AG10803 (cell line): ENCODE results near the gene TREML2.
A peak's percentile ranks its signal among the peaks of the same experiment; 100 is the strongest.
"Not testable (repeated sequence)": the region's sequence is repeated elsewhere in the genome, so short reads cannot be mapped to it uniquely, and the experiment has no call there.

Experiments used
- DNase-seq: peaks from one replicate; pipeline ENCODE4 v3.0.0; 2010; ENCODE audit warnings: low read depth
- H3K4me3 ChIP-seq: 2 replicates; pipeline ENCODE4 v1.5.1; 2011; ENCODE audit warnings: mild to moderate bottlenecking, low read length, control low read depth
- TF ChIP-seq, protein P1 (sequence below): conservative IDR thresholded peaks from 2 replicates; pipeline ENCODE4 v1.5.1; 2011; ENCODE audit warnings: mild to moderate bottlenecking, low read length, control low read depth, inconsistent platforms

The TREML2 gene

DNA sequence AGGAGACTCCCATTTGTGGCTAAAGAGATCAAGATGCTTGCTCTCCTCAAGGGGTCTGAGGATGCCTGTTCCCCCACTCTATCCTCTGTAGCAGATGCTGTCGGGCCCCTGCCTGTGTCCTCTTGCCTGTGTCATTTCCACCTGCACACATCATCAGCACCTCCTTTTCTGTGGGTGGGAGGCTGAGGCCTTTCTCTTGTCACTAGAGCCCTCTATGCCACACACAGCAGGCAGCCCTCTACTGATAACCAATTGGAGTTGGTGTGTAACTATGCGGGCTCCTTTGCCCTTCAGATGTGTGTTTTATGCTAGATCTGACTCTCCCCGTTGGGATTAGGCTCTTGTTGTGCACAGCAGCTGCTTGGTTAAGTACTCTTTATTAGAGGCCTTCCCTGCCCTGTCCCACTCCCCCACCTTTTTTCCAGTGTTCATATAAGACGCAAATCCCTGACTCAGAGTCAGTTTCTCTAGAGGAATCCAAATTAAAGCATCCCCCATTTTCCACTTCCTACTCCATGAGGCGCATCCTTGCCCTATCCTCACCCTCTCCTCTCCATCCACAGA is 7.7 kb downstream of the TREML2 start:
- TF ChIP-seq, protein P1, sequence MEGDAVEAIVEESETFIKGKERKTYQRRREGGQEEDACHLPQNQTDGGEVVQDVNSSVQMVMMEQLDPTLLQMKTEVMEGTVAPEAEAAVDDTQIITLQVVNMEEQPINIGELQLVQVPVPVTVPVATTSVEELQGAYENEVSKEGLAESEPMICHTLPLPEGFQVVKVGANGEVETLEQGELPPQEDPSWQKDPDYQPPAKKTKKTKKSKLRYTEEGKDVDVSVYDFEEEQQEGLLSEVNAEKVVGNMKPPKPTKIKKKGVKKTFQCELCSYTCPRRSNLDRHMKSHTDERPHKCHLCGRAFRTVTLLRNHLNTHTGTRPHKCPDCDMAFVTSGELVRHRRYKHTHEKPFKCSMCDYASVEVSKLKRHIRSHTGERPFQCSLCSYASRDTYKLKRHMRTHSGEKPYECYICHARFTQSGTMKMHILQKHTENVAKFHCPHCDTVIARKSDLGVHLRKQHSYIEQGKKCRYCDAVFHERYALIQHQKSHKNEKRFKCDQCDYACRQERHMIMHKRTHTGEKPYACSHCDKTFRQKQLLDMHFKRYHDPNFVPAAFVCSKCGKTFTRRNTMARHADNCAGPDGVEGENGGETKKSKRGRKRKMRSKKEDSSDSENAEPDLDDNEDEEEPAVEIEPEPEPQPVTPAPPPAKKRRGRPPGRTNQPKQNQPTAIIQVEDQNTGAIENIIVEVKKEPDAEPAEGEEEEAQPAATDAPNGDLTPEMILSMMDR, result no peak
- H3K4me3 ChIP-seq, result no peak overlapping the region
- no peak for DNase-seq

GRCh38 chr6:41191569-41191968 is 9.4 kb downstream of the TREML2 start:
- DNase-seq, result no peak
- TF ChIP-seq, protein P1, result peak; percentile 28
- no peak overlapping the region for H3K4me3 ChIP-seq

DNA sequence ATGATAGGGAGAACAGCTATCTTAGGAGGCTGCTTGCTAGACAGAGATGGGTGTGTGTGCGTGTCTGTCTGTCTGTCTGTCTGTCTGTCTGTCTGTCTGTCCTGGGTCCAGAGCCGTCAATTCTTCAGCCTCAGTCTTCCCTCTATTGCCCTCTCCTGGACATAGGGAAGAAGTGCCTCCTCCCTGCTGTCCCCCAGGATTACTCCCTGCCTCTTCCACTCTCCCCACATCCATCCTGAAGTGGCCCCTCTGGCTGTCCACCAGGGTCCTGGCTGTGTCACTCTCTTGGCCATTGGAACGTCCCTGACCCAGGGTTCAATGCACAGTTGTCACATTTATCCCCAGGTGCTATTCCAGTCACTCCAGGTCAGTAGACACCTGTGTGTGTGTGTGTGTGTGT is 10.2 kb downstream of the TREML2 start:
- DNase-seq, result no peak
- TF ChIP-seq, protein P1, result no peak
- H3K4me3 ChIP-seq, result no peak overlapping the region

GRCh38 chr6:41189967-41190366 is 11.0 kb downstream of the TREML2 start:
- no peak for DNase-seq
- TF ChIP-seq, protein P1, result no peak
- H3K4me3 ChIP-seq, result no peak overlapping the region

DNA sequence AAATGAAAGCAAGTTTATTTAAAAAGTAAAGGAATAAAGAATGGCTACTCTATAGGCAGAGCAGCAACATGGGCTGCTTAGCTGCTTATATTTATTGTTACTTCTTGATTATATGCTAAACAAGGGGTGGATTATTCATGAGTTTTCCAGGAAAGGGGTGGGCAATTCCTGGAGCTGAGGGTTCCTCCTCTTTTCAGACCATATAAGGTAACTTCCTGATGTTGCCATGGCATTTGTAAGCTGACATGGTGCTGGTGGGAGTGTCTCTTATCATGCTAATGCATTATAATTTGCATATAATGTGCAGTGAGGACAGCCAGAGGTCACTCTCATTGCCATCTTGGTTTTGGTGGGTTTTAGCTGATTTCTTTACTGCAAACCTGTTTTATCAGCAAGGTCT is 11.9 kb downstream of the TREML2 start:
- not testable (repeated sequence) for DNase-seq, H3K4me3 ChIP-seq

DNA sequence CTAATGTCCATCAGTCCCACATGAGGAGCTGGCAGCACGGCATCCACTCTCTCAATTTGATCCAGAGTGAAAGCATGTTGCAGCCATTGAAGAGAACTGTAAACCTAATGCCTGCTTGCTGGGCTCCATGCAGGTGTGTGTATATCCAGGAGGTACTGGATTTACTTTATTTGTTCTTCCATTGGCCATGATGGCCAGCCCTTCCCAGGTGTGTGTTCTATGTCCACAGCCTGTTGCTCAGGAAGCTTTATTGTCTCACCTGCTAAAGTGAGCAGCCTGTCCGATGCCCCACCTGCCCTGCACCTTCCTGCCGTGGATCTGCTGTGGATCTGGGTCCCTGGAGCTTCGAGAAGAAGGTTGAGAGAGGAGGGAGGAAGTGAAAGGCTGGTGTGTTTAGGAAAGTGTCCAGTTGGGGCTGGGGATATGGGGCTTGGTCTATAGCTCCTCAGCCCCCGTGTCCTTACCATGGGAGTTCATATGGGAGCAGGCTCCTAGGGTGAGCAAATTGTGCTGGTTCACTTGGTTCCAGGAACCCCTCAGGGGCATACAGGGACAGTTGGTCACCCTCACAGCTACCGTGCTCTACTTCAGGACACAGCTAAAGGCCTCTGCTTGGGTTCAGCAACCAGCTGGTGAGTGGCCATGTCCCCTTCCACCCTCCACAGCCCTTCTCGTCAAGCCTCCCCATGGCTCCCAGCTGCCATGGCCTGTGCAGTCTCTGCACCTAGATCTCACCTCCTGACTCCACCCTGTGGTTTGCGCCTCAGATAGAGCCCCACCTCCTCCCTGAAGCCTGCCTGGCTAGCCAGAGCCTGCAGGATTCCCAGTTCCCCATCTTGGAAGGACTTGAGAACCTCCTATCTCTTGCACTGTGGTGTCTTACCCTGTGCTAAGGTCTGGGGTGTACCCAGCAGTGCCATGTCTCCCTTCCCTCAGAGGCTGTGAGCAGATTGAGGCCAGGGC is 12.7 kb downstream of the TREML2 start:
- TF ChIP-seq, protein P1, result no peak
- no peak for DNase-seq
- H3K4me3 ChIP-seq, result no peak overlapping the region

DNA sequence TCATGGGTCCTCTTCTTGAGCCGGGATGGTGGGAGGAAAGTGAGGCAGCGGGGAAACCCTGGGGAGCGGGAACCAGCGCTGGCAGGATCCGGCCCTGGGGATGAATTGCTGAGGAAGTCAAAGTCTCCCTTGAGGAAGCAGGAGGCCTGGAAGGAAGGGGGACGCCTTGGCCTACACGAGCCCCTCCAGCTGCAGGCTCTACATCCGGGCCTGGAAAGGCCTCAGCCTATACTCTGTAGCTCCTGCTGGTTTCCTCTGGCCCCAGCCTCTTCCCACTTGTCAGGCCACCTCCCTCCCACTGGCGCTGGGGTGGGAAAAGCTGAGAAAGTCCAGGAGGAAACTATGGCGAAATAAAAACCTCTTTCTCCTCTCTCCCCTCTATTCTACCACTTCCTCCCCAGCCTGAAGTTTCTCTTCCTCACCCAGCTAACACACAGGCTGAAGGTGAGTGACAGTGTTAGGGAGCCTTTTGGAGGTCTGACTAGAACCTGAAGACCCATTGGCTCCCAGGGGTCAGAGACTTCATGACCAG is 14.9 kb downstream of the TREML2 start:
- no peak overlapping the region for H3K4me3 ChIP-seq
- DNase-seq, result no peak
- TF ChIP-seq, protein P1, result no peak
